ENCODE results near the gene SPIN2A.
"Not testable (repeated sequence)": the region's sequence is repeated elsewhere in the genome, so short reads cannot be mapped to it uniquely, and the experiment has no call there.

The SPIN2A gene

DNA sequence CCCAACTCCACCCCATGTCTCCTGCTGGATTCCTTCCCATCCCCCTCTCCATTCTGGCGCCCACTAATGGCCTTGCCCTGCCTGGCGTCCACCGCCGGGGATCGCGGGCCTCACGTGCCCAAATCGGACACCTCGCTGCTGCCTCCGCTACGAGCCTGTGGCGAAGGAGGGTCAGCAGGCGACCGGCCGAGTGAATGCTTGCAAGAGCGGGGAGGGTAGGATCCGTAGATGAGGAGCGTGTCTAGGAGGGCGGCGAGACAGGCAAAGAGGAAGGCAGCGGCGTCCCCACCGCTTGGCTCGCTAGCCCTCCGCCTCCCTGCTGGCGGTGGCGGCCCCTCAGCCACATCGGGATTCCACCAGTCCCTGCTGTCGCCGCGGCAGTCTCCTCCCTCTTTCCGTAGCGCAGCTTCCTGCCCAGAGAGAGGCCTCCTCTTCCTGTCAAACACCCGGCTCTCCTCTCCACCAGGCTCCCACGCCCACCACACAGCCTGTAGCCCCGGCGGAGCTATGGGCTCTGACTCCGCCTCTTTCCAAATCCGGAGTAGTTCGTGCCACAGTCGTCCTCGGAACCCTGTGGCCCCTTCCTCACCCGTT, 15.9 kb downstream of the SPIN2A start, which contains the start of gene SPIN2B:
TSS of gene SPIN2B (minus strand) at position 387 of the 594 bp plus-strand sequence.
- H3K4me3 ChIP-seq (ENCODE audit: low read depth, low read length) = peak within 1 kb of the TSS; percentile 64
- TF ChIP-seq, protein P1, sequence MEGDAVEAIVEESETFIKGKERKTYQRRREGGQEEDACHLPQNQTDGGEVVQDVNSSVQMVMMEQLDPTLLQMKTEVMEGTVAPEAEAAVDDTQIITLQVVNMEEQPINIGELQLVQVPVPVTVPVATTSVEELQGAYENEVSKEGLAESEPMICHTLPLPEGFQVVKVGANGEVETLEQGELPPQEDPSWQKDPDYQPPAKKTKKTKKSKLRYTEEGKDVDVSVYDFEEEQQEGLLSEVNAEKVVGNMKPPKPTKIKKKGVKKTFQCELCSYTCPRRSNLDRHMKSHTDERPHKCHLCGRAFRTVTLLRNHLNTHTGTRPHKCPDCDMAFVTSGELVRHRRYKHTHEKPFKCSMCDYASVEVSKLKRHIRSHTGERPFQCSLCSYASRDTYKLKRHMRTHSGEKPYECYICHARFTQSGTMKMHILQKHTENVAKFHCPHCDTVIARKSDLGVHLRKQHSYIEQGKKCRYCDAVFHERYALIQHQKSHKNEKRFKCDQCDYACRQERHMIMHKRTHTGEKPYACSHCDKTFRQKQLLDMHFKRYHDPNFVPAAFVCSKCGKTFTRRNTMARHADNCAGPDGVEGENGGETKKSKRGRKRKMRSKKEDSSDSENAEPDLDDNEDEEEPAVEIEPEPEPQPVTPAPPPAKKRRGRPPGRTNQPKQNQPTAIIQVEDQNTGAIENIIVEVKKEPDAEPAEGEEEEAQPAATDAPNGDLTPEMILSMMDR (IDR thresholded peaks at IDR 0.05; ENCODE audit: borderline replicate concordance, insufficient read depth, low read depth, low read length) = no peak

DNA sequence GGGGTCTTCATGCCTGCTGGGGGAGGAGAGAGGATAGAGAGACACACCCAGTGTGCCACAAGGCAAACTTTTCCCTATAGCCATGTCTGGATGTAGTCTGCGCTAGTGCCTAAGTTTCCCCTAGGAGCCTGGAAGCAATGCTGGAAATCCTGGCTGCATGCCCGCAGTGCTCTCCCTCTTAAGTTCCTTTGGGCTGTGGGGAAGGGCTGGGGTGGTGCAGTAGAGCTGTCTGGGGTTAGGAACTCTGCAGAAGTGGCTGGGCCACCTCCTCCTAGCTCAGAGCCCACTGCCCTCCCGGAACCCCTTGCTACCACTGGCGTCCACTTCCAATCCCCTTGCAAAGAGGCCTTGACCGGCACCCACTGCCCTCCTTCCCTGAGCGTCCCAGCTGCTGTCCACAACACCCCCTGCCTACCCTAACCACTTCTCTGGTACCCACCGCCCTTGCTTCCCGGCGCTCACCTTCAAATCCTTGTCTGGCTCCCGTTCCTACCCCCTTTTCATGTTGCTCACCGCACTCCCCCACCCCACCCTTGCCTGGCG, 16.5 kb downstream of the SPIN2A start:
- H3K4me3 ChIP-seq (ENCODE audit: low read depth, low read length) = peak overlapping the region; percentile 64

DNA sequence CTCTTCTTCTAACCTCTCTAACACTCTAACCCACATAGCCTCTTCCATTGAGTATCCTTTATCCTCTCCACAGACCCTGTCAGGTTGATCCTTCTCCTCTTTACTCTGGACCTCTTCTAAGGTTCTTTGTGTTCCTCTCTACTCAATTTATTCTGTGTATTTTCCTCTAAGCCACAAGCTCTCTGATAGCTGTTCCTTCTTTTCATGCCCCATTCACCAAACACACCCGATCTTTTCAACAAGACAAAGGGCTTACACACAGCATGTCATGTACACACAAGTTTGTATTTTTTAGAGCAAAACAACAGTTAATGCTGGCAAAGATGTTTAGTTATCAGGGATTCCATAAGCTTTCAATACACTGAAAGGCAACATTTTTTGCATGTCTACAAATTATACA, 17.8 kb downstream of the SPIN2A start:
- TF ChIP-seq, protein P1 (IDR thresholded peaks at IDR 0.05; ENCODE audit: borderline replicate concordance, insufficient read depth, low read depth, low read length) = no peak
- no peak overlapping the region for H3K4me3 ChIP-seq (ENCODE audit: low read depth, low read length)

DNA sequence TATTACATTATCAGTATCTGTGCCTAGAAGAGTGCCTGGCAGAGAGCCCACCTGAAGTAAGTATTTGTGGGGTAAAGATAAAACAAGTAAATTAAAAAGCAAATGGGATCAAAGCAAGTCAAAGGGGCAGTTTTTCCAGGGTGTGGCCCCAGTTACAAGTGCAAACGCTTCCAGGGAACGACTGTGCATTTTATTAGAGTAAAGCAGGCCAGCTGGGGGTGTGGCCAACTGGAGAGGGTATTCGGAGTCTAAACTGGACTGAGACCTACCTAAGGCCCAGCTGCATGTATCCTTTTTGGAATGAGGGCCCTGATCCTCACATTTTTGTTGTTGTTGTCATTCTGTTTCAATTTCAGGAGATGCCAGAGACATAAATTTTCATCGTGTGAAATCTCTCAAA, 19.6 kb downstream of the SPIN2A start:
- not testable (repeated sequence) for H3K4me3 ChIP-seq (ENCODE audit: low read depth, low read length)

DNA sequence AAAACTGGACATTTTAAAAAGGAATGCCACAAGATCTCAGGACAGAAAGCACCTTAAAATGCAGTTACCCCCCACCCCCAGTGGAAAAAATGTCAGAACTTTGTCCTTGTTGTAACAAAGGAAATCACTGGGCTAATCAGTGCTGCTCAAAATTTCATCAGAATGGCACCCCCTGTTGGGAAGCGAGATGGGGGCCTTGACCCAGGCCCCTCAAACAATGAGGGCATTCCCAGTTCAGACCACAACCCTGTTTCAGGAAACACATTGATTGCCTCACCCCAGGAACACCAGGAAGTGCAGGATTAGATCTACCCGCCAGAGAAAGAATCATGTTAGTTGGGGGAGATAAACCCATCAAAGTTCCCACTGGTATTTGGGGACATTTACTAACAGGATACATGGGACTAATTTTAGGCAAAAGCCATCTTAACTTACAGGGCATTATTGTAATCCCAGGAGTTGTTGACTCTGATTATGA, 32.2 kb downstream of the SPIN2A start:
- no peak overlapping the region for H3K4me3 ChIP-seq (ENCODE audit: low read depth, low read length)
- TF ChIP-seq, protein P1 (IDR thresholded peaks at IDR 0.05; ENCODE audit: borderline replicate concordance, insufficient read depth, low read depth, low read length) = no peak

DNA sequence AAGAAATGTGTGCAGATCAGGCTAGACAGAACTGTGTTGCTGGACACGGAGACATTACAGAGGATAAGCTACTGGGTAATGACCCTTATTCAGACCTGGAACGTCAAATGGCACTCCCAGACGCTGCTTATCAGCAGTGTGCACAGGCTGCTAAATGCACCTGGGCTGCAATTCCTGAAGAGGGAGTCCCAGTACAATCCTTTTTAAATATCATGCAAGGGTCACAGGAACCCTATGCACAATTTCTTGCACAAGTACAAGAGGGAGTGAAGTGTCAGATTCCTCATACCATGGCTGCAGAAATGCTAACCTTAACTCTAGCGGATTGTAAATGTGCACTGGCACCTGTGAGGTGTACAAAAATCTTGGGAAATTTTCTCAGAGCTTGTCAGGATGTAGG, 32.8 kb downstream of the SPIN2A start:
- H3K4me3 ChIP-seq (ENCODE audit: low read depth, low read length) = no peak overlapping the region
- TF ChIP-seq, protein P1 (IDR thresholded peaks at IDR 0.05; ENCODE audit: borderline replicate concordance, insufficient read depth, low read depth, low read length) = no peak

DNA sequence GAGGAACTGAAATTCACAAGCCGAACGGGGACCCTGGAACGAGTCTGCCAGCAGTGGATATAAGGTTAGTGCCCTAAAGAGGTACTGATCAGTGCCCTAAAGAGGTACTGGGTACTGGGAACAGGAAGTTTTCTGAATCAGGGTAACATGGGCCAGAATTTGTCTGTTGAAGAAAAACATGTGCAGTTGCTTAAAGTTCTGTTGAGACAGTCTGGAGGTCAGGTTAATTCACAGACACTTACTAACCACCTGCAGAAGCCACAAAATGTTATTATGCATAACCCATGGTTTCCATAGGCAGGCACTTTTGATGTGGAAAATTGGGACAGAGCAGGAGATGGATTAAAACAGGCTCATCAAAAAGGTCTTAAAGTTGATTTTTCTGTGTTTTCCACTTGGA, 33.7 kb downstream of the SPIN2A start:
- TF ChIP-seq, protein P1 (IDR thresholded peaks at IDR 0.05; ENCODE audit: borderline replicate concordance, insufficient read depth, low read depth, low read length) = no peak
- H3K4me3 ChIP-seq (ENCODE audit: low read depth, low read length) = no peak overlapping the region

DNA sequence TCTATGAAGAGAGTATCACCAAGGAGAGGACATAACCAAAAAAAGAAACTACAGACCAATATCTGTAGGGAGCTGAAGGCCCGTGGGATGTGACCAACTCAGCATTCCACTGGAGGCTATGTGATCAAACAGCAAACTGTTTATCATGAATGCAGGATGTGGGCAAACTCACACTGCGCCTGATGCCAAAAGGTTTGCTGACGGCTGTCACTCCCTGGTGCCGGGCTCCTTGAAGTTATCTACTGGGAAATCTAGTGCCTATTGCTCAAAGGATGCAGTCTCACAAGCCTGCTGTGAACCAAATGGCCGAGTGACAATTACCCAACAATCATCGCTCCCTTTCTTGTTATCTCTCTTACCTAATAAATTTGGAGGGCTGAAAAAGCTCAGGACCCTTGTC, 34.3 kb downstream of the SPIN2A start:
- not testable (repeated sequence) for H3K4me3 ChIP-seq (ENCODE audit: low read depth, low read length)
